Lower leg skin (tissue), 4 donors: Measurements from ENCODE around the gene LAMA4. TPM values are rescaled to one million over a fixed set of nuclear protein-coding genes. Genes with fewer than 3 reads are reported as not detected.

Experiments
- DNase-seq, 2 donors: peaks; one replicate each; pipeline ENCODE4 v3.0.0-alpha.2; 2019; ENCODE audit warnings: low spot score in 2 of 2
- H3K4me3 ChIP-seq: fragments of 200-600 bp; sonication (generic); 2 replicates; pipeline ENCODE4 v1.5.1; 2017; ENCODE audit warnings: mild to moderate bottlenecking, low read depth; ENCODE audit not compliant: poor library complexity, severe bottlenecking
- POLR2A ChIP-seq, 2 donors: fragments of 450-650 bp; IDR thresholded peaks; one replicate each; pipeline ENCODE4 v1.6.1; 2016 to 2017; ENCODE audit warnings: antibody characterized with exemption in 2 of 2, mild to moderate bottlenecking in 1 of 2, moderate library complexity in 1 of 2
- WGBS, 2 donors: methylation state at CpG; one replicate each; pipeline ENCODE4 v1.1.5; 2018; 5-methylcytosine and 5-hydroxymethylcytosine counted together
- intact Hi-C: fragments of 100-400 bp; cut with DNase I; formaldehyde crosslinking; loops from one replicate; pipeline ENCODE4 v1.15.0; 2023; ENCODE audit warnings: low total_unique reads
- total RNA-seq, 4 donors: library from RNA; depleted of rRNA; stranded (reverse); fragments of >200 nt; gene quantifications; one replicate each; pipeline ENCODE4 v1.1.0, GENCODE V29; 2016
- TF ChIP-seq, protein P1 (sequence below), 3 donors: fragments of 450-650 bp; IDR thresholded peaks; one replicate each; pipeline ENCODE4 v1.5.1; 2016; ENCODE audit warnings: antibody characterized with exemption in 3 of 3, mild to moderate bottlenecking in 3 of 3, moderate library complexity in 2 of 3

LAMA4 gene
- total RNA-seq, 4 donors from 2014 or later = 11.0 to 18.7 (median 17.4) TPM

DNA sequence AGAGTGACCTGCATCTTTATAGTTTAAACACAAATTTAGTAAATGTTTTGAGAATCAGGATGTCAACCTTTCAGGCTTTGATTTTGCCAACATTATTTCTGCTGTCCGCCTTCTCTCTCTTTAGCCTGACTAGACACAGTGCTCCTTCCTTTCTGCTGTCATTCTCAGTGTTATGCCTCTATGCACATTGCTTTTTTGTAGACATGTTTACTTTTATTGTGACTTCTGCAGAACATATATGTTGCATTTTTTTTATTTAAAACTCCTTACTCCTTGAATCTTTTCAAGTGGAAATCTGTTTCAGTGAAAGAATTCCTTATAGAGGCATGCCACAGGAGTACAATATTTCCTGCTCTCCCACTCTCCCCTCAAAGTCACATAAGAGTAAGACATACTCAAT lies 64.2 kb downstream of the LAMA4 start:
- no peak for DNase-seq
- no peak for TF ChIP-seq POLR2A (IDR thresholded peaks at IDR 0.05)
- TF ChIP-seq, protein P1, sequence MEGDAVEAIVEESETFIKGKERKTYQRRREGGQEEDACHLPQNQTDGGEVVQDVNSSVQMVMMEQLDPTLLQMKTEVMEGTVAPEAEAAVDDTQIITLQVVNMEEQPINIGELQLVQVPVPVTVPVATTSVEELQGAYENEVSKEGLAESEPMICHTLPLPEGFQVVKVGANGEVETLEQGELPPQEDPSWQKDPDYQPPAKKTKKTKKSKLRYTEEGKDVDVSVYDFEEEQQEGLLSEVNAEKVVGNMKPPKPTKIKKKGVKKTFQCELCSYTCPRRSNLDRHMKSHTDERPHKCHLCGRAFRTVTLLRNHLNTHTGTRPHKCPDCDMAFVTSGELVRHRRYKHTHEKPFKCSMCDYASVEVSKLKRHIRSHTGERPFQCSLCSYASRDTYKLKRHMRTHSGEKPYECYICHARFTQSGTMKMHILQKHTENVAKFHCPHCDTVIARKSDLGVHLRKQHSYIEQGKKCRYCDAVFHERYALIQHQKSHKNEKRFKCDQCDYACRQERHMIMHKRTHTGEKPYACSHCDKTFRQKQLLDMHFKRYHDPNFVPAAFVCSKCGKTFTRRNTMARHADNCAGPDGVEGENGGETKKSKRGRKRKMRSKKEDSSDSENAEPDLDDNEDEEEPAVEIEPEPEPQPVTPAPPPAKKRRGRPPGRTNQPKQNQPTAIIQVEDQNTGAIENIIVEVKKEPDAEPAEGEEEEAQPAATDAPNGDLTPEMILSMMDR (IDR thresholded peaks at IDR 0.05) = no peak
- H3K4me3 ChIP-seq = no peak overlapping the region
- intact Hi-C loops = no loop called here
- 79 to 97% methylated on average over 1 of the region's 1 CpG for WGBS, 2 donors

DNA sequence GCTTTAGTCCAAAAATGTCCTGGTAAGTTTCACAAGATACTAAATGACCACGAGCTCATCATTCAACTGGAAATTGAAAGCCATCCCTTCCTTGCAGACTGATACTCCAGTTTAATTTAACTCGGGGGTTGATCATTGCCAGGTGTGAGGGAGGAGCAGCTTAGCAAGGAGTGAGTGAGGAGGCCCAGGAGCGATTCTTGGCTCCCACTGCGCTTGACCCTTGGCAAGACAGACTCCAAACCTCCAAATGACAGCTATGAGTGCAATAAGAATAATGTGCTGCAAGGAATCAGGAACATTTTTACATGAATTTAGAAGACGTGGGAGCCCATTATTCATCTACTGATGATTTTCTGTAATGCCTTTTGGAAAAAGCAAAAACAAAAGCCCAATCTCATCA lies 64.9 kb downstream of the LAMA4 start:
- no peak for DNase-seq
- 52 to 55% methylated on average over 5 of the region's 5 CpGs for WGBS, 2 donors
- no peak overlapping the region for H3K4me3 ChIP-seq
- intact Hi-C loops = no loop called here
- TF ChIP-seq POLR2A (IDR thresholded peaks at IDR 0.05) = no peak
- TF ChIP-seq, protein P1 (IDR thresholded peaks at IDR 0.05) = no peak

DNA sequence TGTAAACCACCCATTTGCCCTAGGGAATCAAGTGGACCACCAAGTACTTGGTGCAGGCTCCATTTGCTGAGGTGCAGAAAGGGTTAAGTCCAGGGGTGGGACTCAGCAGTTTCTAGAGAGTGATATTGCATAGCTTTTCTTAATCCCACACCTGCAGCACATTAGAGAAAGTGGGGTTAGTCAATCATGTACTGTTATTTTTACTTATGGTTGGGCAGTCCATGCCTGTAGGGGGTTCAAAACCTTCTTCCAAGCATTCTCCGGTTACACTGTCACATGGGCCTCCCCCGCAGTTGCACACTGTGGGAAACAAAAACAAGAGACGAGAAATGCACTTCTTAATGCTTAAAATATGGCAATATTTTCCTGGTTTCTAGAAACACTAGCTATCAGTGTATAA lies 65.5 kb downstream of the LAMA4 start:
- no peak for DNase-seq
- WGBS, 2 donors = 56 to 61% methylated on average over 3 of the region's 3 CpGs
- no peak overlapping the region for H3K4me3 ChIP-seq
- intact Hi-C loops = no loop called here
- TF ChIP-seq, protein P1 (IDR thresholded peaks at IDR 0.05) = no peak
- no peak for TF ChIP-seq POLR2A (IDR thresholded peaks at IDR 0.05)

DNA sequence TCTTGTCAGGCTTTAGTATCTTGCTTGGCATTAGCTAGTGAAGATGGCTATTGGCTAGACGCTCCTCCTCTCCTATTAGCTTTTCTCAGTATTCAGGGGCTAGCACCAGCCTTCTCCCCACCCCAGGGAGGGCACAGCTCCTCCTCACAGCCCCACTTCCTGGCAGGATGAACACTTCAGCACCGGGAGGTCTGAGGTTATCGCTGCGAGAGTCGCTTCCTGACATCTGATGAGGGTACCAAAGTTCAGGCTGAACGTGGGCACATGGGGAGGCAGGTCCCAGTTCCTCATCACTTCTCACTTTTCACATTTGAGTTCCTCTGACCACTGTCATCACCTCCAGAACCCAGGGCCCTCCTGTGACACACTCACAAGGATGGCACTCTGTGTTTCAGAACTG lies 66.6 kb downstream of the LAMA4 start:
- no peak for DNase-seq
- no peak overlapping the region for H3K4me3 ChIP-seq

DNA sequence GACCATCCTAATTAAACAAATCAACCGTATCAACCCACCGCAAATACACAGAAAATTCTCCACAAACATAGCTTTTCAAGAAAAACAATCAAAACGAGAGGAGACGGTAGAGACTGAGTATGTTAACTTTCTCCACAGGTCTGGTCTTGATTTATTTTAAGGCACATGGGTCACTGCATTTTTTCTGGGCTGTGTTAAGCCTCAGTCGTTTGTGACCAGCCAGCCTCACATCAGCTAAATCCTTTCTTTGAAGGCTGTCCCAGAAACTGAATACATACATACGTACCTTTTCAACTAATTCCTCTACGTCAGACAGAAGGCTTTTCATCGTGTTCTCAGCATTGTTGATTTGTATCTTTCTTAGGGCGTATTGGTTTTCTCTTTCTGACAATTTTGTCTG lies 69.4 kb downstream of the LAMA4 start:
- TF ChIP-seq, protein P1 (IDR thresholded peaks at IDR 0.05) = no peak
- TF ChIP-seq POLR2A (IDR thresholded peaks at IDR 0.05) = no peak
- intact Hi-C loops = loop anchor here (5.0 kb wide), 1 partner anchor 127 kb away; no protein-coding TSS in a partner anchor
- no peak for DNase-seq
- no peak overlapping the region for H3K4me3 ChIP-seq
- 80 to 82% methylated on average over 9 of the region's 9 CpGs for WGBS, 2 donors

More for the DNA sequence above, 66.6 kb downstream of the LAMA4 start:
- WGBS, 2 donors = 77 to 83% methylated on average over 6 of the region's 6 CpGs
- intact Hi-C loops = no loop called here
- TF ChIP-seq, protein P1 (IDR thresholded peaks at IDR 0.05) = no peak
- no peak for TF ChIP-seq POLR2A (IDR thresholded peaks at IDR 0.05)

DNA sequence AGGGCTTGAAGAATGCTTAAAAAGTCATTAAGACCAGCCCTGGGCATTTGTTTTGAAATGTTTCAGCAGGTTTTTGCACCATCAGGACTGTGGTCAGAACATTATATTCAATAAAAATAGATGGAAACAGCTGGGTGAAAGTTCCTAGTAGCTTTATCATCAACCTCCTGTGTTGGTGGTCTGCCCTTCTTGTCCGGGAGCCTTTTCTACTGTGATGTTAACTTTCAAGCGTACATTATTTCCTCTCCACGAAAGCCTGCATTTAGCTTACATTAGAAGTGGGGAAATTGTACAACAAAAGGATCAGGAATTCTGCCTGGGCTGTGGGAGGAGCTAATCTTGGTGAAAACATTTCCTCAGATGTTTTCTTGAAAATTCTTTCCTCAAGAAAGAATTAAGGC lies 71.1 kb downstream of the LAMA4 start:
- H3K4me3 ChIP-seq = no peak overlapping the region
- TF ChIP-seq, protein P1 (IDR thresholded peaks at IDR 0.05) = no peak
- no peak for TF ChIP-seq POLR2A (IDR thresholded peaks at IDR 0.05)
- WGBS, 2 donors = 75 to 77% methylated on average over 3 of the region's 3 CpGs
- no peak for DNase-seq
- intact Hi-C loops = loop anchor here (5.0 kb wide), 1 partner anchor 129 kb away; no protein-coding TSS in a partner anchor
